WTC11 (cell line): Measurements from ENCODE around the gene MAGOH. TPM values are rescaled to one million over a fixed set of nuclear protein-coding genes. Genes with fewer than 3 reads are reported as not detected.

ENCODE experiments used
- ATAC-seq: fragments of 200-7000 bp; cut with Tn5 transposase; 2 replicates; pipeline ENCODE4 v1.10.0; 2021; ENCODE audit warnings: mild to moderate bottlenecking, moderate library complexity
- CTCF ChIA-PET: fragments of 300-600 bp; sonication (Branson Sonifier 250); formaldehyde crosslinking; loops from one replicate; lab custom pipeline; 2021; ENCODE audit warnings: antibody characterized with exemption; lab: Charles Lee
- POLR2A ChIA-PET: fragments of 350-600 bp; sonication (Branson Sonifier 250); formaldehyde crosslinking; loops from one replicate; lab custom pipeline; 2021; ENCODE audit warnings: antibody characterized with exemption; lab: Charles Lee
- DNase-seq: peaks from one replicate; pipeline ENCODE4 v3.0.0; 2021; ENCODE audit warnings: low spot score
- H3K27ac Mint-ChIP-seq: 2 replicates; pipeline ENCODE4 v1.8.0; 2021; ENCODE audit warnings: mixed read lengths
- H3K27me3 Mint-ChIP-seq: 2 replicates; pipeline ENCODE4 v1.8.0; 2021; ENCODE audit warnings: low read depth, mild to moderate bottlenecking, moderate library complexity, mixed read lengths
- H3K36me3 Mint-ChIP-seq: 2 replicates; pipeline ENCODE4 v1.8.0; 2021; ENCODE audit warnings: mixed read lengths
- H3K4me1 Mint-ChIP-seq: 2 replicates; pipeline ENCODE4 v1.8.0; 2022; ENCODE audit warnings: mixed read lengths
- H3K4me3 Mint-ChIP-seq: 2 replicates; pipeline ENCODE4 v1.8.0; 2021; ENCODE audit warnings: mild to moderate bottlenecking, moderate library complexity, mixed read lengths
- H3K9me3 Mint-ChIP-seq: 2 replicates; pipeline ENCODE4 v1.8.0; 2021; ENCODE audit warnings: mixed read lengths
- AFF4 ChIP-seq: sonication (generic); formaldehyde crosslinking; IDR thresholded peaks from 2 replicates; pipeline ENCODE4 v1.8.1; 2023; ENCODE audit warnings: mild to moderate bottlenecking, missing genetic modification reagents, borderline replicate concordance
- CBFB ChIP-seq: sonication (generic); formaldehyde crosslinking; IDR thresholded peaks from 2 replicates; pipeline ENCODE4 v1.8.1; 2022; ENCODE audit warnings: mild to moderate bottlenecking, low read depth, missing genetic modification reagents
- CREM ChIP-seq: sonication (generic); formaldehyde crosslinking; IDR thresholded peaks from 2 replicates; pipeline ENCODE4 v1.8.1; 2022; ENCODE audit warnings: mild to moderate bottlenecking, missing genetic modification reagents, moderate library complexity
- ERG ChIP-seq: fragments of 250-450 bp; sonication (Bioruptor Pico); IDR thresholded peaks from 2 replicates; pipeline ENCODE4 v1.8.0; 2021; ENCODE audit warnings: mild to moderate bottlenecking
- FOXK1 ChIP-seq: sonication (generic); formaldehyde crosslinking; IDR thresholded peaks from 2 replicates; pipeline ENCODE4 v1.8.0; 2022; ENCODE audit warnings: mild to moderate bottlenecking, moderate library complexity, missing genetic modification reagents
- GTF2I ChIP-seq: fragments of 250-450 bp; sonication (Bioruptor Pico); conservative IDR thresholded peaks from 2 replicates; pipeline ENCODE4 v1.4.0; 2021; ENCODE audit warnings: mild to moderate bottlenecking
- HMGXB4 ChIP-seq: sonication (generic); formaldehyde crosslinking; IDR thresholded peaks from 2 replicates; pipeline ENCODE4 v1.8.1; 2023; ENCODE audit warnings: mild to moderate bottlenecking, moderate library complexity, missing genetic modification reagents
- IRF1 ChIP-seq: sonication (generic); formaldehyde crosslinking; IDR thresholded peaks from 2 replicates; pipeline ENCODE4 v1.8.0; 2023; ENCODE audit warnings: missing genetic modification reagents
- MXD4 ChIP-seq: fragments of 250-450 bp; sonication (Bioruptor Pico); IDR thresholded peaks from 2 replicates; pipeline ENCODE4 v1.8.0; 2021; ENCODE audit warnings: mild to moderate bottlenecking, moderate library complexity, borderline replicate concordance
- NFATC4 ChIP-seq: fragments of 250-450 bp; sonication (Bioruptor Pico); IDR thresholded peaks from 2 replicates; pipeline ENCODE4 v1.9.0; 2021; ENCODE audit warnings: mild to moderate bottlenecking
- NFYB ChIP-seq: sonication (generic); formaldehyde crosslinking; conservative IDR thresholded peaks from 2 replicates; pipeline ENCODE4 v1.8.0; 2022; ENCODE audit warnings: low read depth, missing genetic modification reagents
- NR1H2 ChIP-seq: sonication (generic); formaldehyde crosslinking; IDR thresholded peaks from 2 replicates; pipeline ENCODE4 v1.9.0; 2021; ENCODE audit warnings: mild to moderate bottlenecking, moderate library complexity, missing genetic modification reagents
- NR2C2 ChIP-seq: sonication (generic); formaldehyde crosslinking; IDR thresholded peaks from 2 replicates; pipeline ENCODE4 v1.8.0; 2022; ENCODE audit warnings: mild to moderate bottlenecking, missing genetic modification reagents
- OVOL2 ChIP-seq: fragments of 250-450 bp; sonication (Bioruptor Pico); IDR thresholded peaks from 2 replicates; pipeline ENCODE4 v1.9.0; 2021; ENCODE audit warnings: mild to moderate bottlenecking, borderline replicate concordance
- PRDM15 ChIP-seq: sonication (generic); formaldehyde crosslinking; IDR thresholded peaks from 2 replicates; pipeline ENCODE4 v1.8.0; 2022; ENCODE audit warnings: missing genetic modification reagents
- RORB ChIP-seq: fragments of 250-450 bp; sonication (Bioruptor Pico); IDR thresholded peaks from 2 replicates; pipeline ENCODE4 v1.9.0; 2021; ENCODE audit warnings: mild to moderate bottlenecking
- STAT6 ChIP-seq: sonication (generic); formaldehyde crosslinking; conservative IDR thresholded peaks from 2 replicates; pipeline ENCODE4 v1.8.1; 2023; ENCODE audit warnings: mild to moderate bottlenecking, low read depth, missing genetic modification reagents, moderate library complexity
- TEAD1 ChIP-seq: sonication (generic); formaldehyde crosslinking; IDR thresholded peaks from 2 replicates; pipeline ENCODE4 v1.8.0; 2022; ENCODE audit warnings: mild to moderate bottlenecking, missing genetic modification reagents
- ZNF121 ChIP-seq: sonication (generic); formaldehyde crosslinking; IDR thresholded peaks from 2 replicates; pipeline ENCODE4 v1.8.0; 2023; ENCODE audit warnings: missing genetic modification reagents
- ZNF219 ChIP-seq: sonication (generic); formaldehyde crosslinking; IDR thresholded peaks from 2 replicates; pipeline ENCODE4 v1.8.0; 2023; ENCODE audit warnings: missing genetic modification reagents, mild to moderate bottlenecking, borderline replicate concordance
- ZNF423 ChIP-seq: fragments of 250-450 bp; sonication (Bioruptor Pico); IDR thresholded peaks from 2 replicates; pipeline ENCODE4 v2.1.2; 2022; ENCODE audit warnings: mild to moderate bottlenecking, moderate library complexity
- total RNA-seq: library from RNA; stranded (reverse); gene quantifications from 3 replicates; pipeline ENCODE4 v1.2.3, GENCODE V29; 2021

MAGOH gene
- total RNA-seq, 1 experiment from 2014 or later = 57.8 TPM

- TF ChIP-seq AFF4 (no peak), ERG (CRISPR knock-in tag) (no peak), GTF2I (no peak), RORB (CRISPR knock-in tag) (no peak), ZNF219 (CRISPR knock-in tag) (no peak), MXD4 (no peak), CBFB (CRISPR knock-in tag) (no peak), TEAD1 (CRISPR knock-in tag) (no peak)
- ATAC-seq = no peak
- ChIA-PET POLR2A (no interaction called here), CTCF (no interaction called here)
- H3K9me3 Mint-ChIP-seq = no peaks in the 10 kb centered on the region
- peaks cover 15% of the 10 kb centered on the region for H3K36me3 Mint-ChIP-seq
- H3K4me3 Mint-ChIP-seq = no peak overlapping the region
- peaks cover 5% of the 10 kb centered on the region; the same call in 1 of the 2 replicates for H3K27me3 Mint-ChIP-seq
- H3K27ac Mint-ChIP-seq = no peak overlapping the region
- peaks cover 13% of the 10 kb centered on the region for H3K4me1 Mint-ChIP-seq
- DNase-seq = no peak
Measured at GRCh38 chr1:53218201-53218600, 20.1 kb downstream of the MAGOH start.

GRCh38 chr1:53214376-53214940 lies 23.9 kb downstream of the MAGOH start:
- no peak for ATAC-seq
- POLR2A ChIA-PET = no interaction called here
- CTCF ChIA-PET = no interaction called here
- peaks cover 31% of the 10 kb centered on the region for H3K36me3 Mint-ChIP-seq
- H3K9me3 Mint-ChIP-seq = no peaks in the 10 kb centered on the region
- H3K27ac Mint-ChIP-seq = no peak overlapping the region
- no peak for DNase-seq
- peaks cover 3% of the 10 kb centered on the region for H3K4me1 Mint-ChIP-seq
- no peak overlapping the region for H3K4me3 Mint-ChIP-seq
- no peaks in the 10 kb centered on the region for H3K27me3 Mint-ChIP-seq
- TF ChIP-seq NFYB (CRISPR knock-in tag) = no peak
- no peak for TF ChIP-seq PRDM15 (CRISPR knock-in tag)
- TF ChIP-seq NR1H2 (CRISPR knock-in tag) = no peak
- TF ChIP-seq OVOL2 (CRISPR knock-in tag) = no peak
- no peak for TF ChIP-seq ZNF423 (CRISPR knock-in tag)
- no peak for TF ChIP-seq HMGXB4 (CRISPR knock-in tag)
- TF ChIP-seq FOXK1 (CRISPR knock-in tag) = no peak
- TF ChIP-seq IRF1 (CRISPR knock-in tag) = no peak
- no peak for TF ChIP-seq NFATC4 (CRISPR knock-in tag)
- TF ChIP-seq ZNF121 (CRISPR knock-in tag) = no peak
- no peak for TF ChIP-seq CREM (CRISPR knock-in tag)
- TF ChIP-seq TEAD1 (CRISPR knock-in tag) = no peak
- TF ChIP-seq NR2C2 (CRISPR knock-in tag) = no peak
- TF ChIP-seq STAT6 = no peak
